ENCODE data around the gene CETN3.

DNA sequence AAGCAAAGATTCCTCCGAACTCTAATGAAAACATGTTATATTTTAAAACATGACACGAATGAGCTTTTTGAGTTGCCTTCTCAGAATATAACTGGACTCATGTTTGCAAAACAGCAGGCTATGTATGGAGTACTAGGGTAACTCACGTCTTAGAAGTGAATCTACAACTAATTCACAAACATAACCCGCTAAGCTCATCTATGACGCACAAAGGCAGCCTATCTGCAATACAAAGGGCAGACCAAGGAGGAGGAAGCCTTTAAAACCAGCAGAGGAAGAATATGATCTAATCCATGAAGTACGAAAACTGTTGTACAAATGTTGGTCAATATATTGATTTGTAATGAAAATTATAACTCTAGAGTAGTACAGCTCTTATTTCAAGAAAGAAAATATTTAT lies 67.0 kb downstream of the CETN3 start:
- TF ChIP-seq EZH2 (IDR thresholded peaks at IDR 0.05; ENCODE audit: insufficient read depth, poor library complexity, severe bottlenecking) (no peak), EZH2phosphoT487 (IDR thresholded peaks at IDR 0.05; ENCODE audit: insufficient read depth, low read depth) (no peak)
